B cell (primary cell): ENCODE results near the gene LOX.

Source experiments
- CTCF ChIP-seq: fragments of 200-600 bp; IDR thresholded peaks from one replicate; pipeline ENCODE4 v1.8.0; 2022; ENCODE audit warnings: antibody characterized with exemption, mild to moderate bottlenecking
- EZH2 ChIP-seq: IDR thresholded peaks from 2 replicates; pipeline ENCODE4 v1.6.1; 2012; ENCODE audit warnings: borderline replicate concordance, low read depth, mild to moderate bottlenecking, moderate library complexity, low read length; ENCODE audit not compliant: insufficient read depth, poor library complexity, severe bottlenecking

- TF ChIP-seq CTCF: no peak
- no peak for TF ChIP-seq EZH2
Observed at GRCh38 chr5:122063836-122064235, 14.2 kb downstream of the LOX start.
